Measurements from ENCODE around the gene KHK. TPM values are rescaled to one million over a fixed set of nuclear protein-coding genes. Genes with fewer than 3 reads are reported as not detected.
"Not testable (repeated sequence)": the region's sequence is repeated elsewhere in the genome, so short reads cannot be mapped to it uniquely, and the experiment has no call there.

Gene KHK
- total RNA-seq, 1 donor from 2014 or later, result 5.3 TPM

DNA sequence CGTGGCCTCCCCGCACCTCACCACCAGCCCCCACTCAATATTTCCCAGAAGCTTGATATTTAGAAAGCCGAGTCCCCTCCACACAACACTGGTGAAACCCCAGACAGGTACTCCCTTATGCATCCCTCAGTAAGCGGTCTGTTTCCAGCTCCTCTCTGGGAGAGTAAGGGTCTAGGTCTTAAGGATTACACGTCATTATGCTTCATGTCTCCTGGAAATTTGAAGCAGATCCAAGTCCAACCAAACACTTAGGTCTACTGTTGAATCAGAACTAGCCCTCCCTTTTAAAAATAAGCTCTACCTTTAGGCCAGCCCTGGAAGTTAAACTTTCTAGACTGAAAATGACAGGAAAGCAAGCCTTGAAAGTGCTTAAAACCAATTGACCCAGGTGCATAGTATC, 13.7 kb upstream of the KHK start:
- no peak for DNase-seq
- Mint-ChIP-seq H3K27me3 (ENCODE audit: unreplicated experiment) (peaks cover 9% of the 10 kb centered on the region), H3K27ac (ENCODE audit: unreplicated experiment) (no peak overlapping the region), H3K4me3 (ENCODE audit: unreplicated experiment) (peak overlapping the region; percentile 89), H3K36me3 (ENCODE audit: unreplicated experiment) (peaks cover 5% of the 10 kb centered on the region), H3K9me3 (ENCODE audit: unreplicated experiment) (peaks cover 16% of the 10 kb centered on the region), H3K4me1 (ENCODE audit: low read depth, unreplicated experiment) (peaks cover 35% of the 10 kb centered on the region)
- TF ChIP-seq, protein P1, sequence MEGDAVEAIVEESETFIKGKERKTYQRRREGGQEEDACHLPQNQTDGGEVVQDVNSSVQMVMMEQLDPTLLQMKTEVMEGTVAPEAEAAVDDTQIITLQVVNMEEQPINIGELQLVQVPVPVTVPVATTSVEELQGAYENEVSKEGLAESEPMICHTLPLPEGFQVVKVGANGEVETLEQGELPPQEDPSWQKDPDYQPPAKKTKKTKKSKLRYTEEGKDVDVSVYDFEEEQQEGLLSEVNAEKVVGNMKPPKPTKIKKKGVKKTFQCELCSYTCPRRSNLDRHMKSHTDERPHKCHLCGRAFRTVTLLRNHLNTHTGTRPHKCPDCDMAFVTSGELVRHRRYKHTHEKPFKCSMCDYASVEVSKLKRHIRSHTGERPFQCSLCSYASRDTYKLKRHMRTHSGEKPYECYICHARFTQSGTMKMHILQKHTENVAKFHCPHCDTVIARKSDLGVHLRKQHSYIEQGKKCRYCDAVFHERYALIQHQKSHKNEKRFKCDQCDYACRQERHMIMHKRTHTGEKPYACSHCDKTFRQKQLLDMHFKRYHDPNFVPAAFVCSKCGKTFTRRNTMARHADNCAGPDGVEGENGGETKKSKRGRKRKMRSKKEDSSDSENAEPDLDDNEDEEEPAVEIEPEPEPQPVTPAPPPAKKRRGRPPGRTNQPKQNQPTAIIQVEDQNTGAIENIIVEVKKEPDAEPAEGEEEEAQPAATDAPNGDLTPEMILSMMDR (IDR thresholded peaks at IDR 0.05; ENCODE audit: partially characterized antibody, unreplicated experiment), result no peak

DNA sequence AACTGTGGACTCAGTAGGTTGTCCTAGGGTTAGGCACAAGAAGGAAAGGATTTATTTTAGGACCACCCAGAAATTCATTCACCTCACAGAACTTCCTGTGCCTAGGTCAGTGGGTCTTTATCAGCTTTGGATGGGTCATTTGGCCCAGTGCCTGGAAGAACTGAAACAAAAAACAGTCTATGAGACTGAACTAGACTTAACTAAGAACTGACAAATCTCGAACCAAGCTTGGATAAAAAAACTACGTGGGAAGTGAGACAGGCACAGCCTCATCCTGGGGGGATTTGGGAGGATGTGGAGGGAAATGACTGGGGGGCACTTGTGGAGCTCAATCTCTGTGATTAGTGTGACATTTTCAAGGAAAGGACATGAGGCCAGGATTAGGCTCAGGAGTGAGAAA, 12.8 kb upstream of the KHK start:
- H3K27ac Mint-ChIP-seq (ENCODE audit: unreplicated experiment), result no peak overlapping the region
- peaks cover 10% of the 10 kb centered on the region for H3K27me3 Mint-ChIP-seq (ENCODE audit: unreplicated experiment)
- TF ChIP-seq, protein P1 (IDR thresholded peaks at IDR 0.05; ENCODE audit: partially characterized antibody, unreplicated experiment), result no peak
- no peak overlapping the region for H3K4me3 Mint-ChIP-seq (ENCODE audit: unreplicated experiment)
- no peak for DNase-seq
- peaks cover 33% of the 10 kb centered on the region for H3K4me1 Mint-ChIP-seq (ENCODE audit: low read depth, unreplicated experiment)
- peaks cover 15% of the 10 kb centered on the region for H3K9me3 Mint-ChIP-seq (ENCODE audit: unreplicated experiment)
- H3K36me3 Mint-ChIP-seq (ENCODE audit: unreplicated experiment), result peaks cover 5% of the 10 kb centered on the region

DNA sequence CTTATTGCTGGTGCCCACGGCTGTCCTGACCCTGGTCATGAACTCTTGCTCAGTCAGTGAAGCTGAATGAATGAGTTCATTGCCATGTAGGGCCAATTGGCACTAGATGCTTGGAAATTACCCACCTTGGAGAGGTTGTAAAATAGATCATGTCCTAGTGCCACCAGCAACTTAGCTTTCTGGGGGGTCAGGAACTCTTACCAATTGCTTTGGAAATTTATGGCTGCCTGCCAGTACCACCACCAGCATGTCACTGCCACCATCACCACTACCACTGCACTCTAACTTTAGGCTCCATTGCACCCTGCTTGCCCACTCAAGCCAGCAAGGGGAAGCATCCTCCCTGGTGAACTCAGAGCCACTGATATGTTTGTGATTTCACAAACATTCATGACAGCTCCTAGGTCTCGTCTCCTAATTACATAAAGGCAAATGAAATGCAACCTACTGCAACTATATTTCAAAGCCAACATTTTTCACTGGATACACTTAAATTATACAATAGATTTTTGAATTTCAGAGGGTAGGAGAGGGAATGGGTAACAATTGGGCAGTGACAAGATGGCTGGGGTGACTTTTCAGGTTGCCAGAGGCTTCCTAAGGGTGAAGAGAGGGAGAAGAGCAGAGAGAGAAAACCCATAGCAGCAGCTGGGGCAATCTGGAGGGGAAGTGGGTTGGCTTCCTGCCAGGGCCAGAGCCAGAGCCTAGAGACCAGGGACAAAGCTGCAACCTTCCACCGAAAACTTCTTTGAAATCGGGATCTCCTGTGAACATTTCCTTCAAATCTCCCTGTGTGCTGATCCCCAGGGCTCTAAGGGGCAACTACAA, 11.6 kb upstream of the KHK start:
- TF ChIP-seq, protein P1 (IDR thresholded peaks at IDR 0.05; ENCODE audit: partially characterized antibody, unreplicated experiment), result no peak
- Mint-ChIP-seq H3K27me3 (ENCODE audit: unreplicated experiment) (peaks cover 9% of the 10 kb centered on the region), H3K36me3 (ENCODE audit: unreplicated experiment) (peaks cover 5% of the 10 kb centered on the region), H3K4me1 (ENCODE audit: low read depth, unreplicated experiment) (peaks cover 31% of the 10 kb centered on the region), H3K9me3 (ENCODE audit: unreplicated experiment) (peaks cover 12% of the 10 kb centered on the region), H3K27ac (ENCODE audit: unreplicated experiment) (no peak overlapping the region), H3K4me3 (ENCODE audit: unreplicated experiment) (peak overlapping the region; percentile 30)
- no peak for DNase-seq

DNA sequence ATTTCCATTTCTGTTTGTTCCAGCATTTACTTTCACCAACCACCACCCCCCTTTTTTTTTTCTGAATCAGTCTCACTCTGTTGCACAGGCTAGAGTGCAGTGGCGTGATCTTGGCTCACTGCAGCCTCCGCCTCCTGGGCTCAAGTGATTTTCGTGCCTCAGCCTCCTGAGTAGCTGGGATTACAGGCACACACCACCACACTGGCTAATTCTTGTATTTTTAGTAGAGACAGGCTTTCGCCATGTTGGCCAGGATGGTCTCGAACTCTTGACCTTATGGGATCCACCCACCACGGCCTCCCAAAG, 11.1 kb upstream of the KHK start:
- Mint-ChIP-seq H3K27me3 (ENCODE audit: unreplicated experiment) (peaks cover 13% of the 10 kb centered on the region), H3K4me1 (ENCODE audit: low read depth, unreplicated experiment) (peaks cover 30% of the 10 kb centered on the region)

DNA sequence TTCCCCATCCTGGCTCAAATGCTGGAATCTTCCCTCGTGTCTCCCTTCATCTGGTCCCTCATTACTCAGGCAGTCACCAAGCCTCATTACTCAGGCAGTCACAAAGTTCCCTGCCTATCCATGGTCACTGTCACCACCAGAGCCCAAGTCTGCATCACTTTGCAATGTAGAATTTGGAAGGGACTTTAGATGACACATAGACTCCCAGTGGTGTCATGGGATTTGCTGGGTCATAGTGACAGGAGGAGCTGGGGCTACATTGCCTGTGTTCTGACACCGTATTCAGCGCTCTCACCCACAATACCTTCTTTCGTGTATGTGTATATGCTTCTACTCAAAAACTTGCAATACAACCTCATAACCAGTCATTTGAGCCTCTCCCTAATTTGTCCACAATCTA, 10.2 kb upstream of the KHK start:
- H3K27ac Mint-ChIP-seq (ENCODE audit: unreplicated experiment), result no peak overlapping the region
- peak overlapping the region; percentile 35 for H3K4me3 Mint-ChIP-seq (ENCODE audit: unreplicated experiment)
- H3K4me1 Mint-ChIP-seq (ENCODE audit: low read depth, unreplicated experiment), result peaks cover 38% of the 10 kb centered on the region
- TF ChIP-seq, protein P1 (IDR thresholded peaks at IDR 0.05; ENCODE audit: partially characterized antibody, unreplicated experiment), result no peak
- H3K27me3 Mint-ChIP-seq (ENCODE audit: unreplicated experiment), result peaks cover 14% of the 10 kb centered on the region
- H3K9me3 Mint-ChIP-seq (ENCODE audit: unreplicated experiment), result peaks cover 14% of the 10 kb centered on the region
- H3K36me3 Mint-ChIP-seq (ENCODE audit: unreplicated experiment), result peaks cover 11% of the 10 kb centered on the region
- DNase-seq, result no peak

More for the DNA sequence above, 11.1 kb upstream of the KHK start:
- H3K27ac Mint-ChIP-seq (ENCODE audit: unreplicated experiment); DNase-seq; H3K4me3 Mint-ChIP-seq (ENCODE audit: unreplicated experiment); H3K36me3 Mint-ChIP-seq (ENCODE audit: unreplicated experiment): not testable (repeated sequence)
- H3K9me3 Mint-ChIP-seq (ENCODE audit: unreplicated experiment), result peaks cover 16% of the 10 kb centered on the region
